Amygdala (tissue), 56 donors: ENCODE data around the gene GIGYF1.
"Not testable (repeated sequence)": the region's sequence is repeated elsewhere in the genome, so short reads cannot be mapped to it uniquely, and the experiment has no call there.

Experiments used
- DNase-seq, 56 donors: peaks; one replicate each; lab custom pipeline; 2025; lab: John Stamatoyannopoulos, UW

The GIGYF1 gene

GRCh38 chr7:100710452-100710851, 16.4 kb upstream of the GIGYF1 start:
- no peak for DNase-seq

- DNase-seq = no peak
Measured at GRCh38 chr7:100708395-100708794, 14.3 kb upstream of the GIGYF1 start.

GRCh38 chr7:100706672-100707311, 12.7 kb upstream of the GIGYF1 start:
- DNase-seq = peak in 4 of 56 donors; percentile 11 to 37 (median 24)

- peak; percentile 68 to 98 (median 92) for DNase-seq
Measured at GRCh38 chr7:100705753-100706671, 12.0 kb upstream of the GIGYF1 start, which contains the start of gene POP7. Gene POP7, plus strand, starts transcription at chr7:100706121. Its CDS starts 710 bp downstream, at chr7:100706831.

- peak in 50 of 56 donors; percentile 10 to 84 (median 62) for DNase-seq
Measured at GRCh38 chr7:100705320-100705752, 11.3 kb upstream of the GIGYF1 start.

- not testable (repeated sequence) for DNase-seq
Measured at GRCh38 chr7:100701089-100701488, 7.0 kb upstream of the GIGYF1 start.

- no peak for DNase-seq
Measured at GRCh38 chr7:100699018-100699417, 5.0 kb upstream of the GIGYF1 start.

- no peak for DNase-seq
Measured at GRCh38 chr7:100696123-100696521, 2.1 kb upstream of the GIGYF1 start.

GRCh38 chr7:100693312-100694097, 545 bp downstream of the GIGYF1 start:
- DNase-seq = no peak

- no peak for DNase-seq
Measured at GRCh38 chr7:100692578-100692961, 1.5 kb downstream of the GIGYF1 start.

- peak in 48 of 56 donors; percentile 9 to 78 (median 56) for DNase-seq
Measured at GRCh38 chr7:100691676-100692577, 2.1 kb downstream of the GIGYF1 start.

- DNase-seq = no peak
Measured at GRCh38 chr7:100689230-100690135, 4.6 kb downstream of the GIGYF1 start.

- no peak for DNase-seq
Measured at GRCh38 chr7:100688326-100688860, 5.7 kb downstream of the GIGYF1 start.

- DNase-seq = no peak
Measured at GRCh38 chr7:100687751-100688300, 6.2 kb downstream of the GIGYF1 start.

GRCh38 chr7:100687261-100687660, 6.8 kb downstream of the GIGYF1 start:
- DNase-seq = no peak

- no peak for DNase-seq
Measured at GRCh38 chr7:100686822-100687211, 7.2 kb downstream of the GIGYF1 start.

GRCh38 chr7:100686201-100686821, 7.7 kb downstream of the GIGYF1 start:
- no peak for DNase-seq
